IPS-15b (cell line): ENCODE results near the gene SUCLG1.
A peak's percentile ranks its signal among the peaks of the same experiment; 100 is the strongest.

Source experiments
- H3K27me3 ChIP-seq: one replicate; pipeline ENCODE4 v1.6.1; 2013; ENCODE audit warnings: low read length; ENCODE audit not compliant: control insufficient read depth, insufficient read depth
- H3K36me3 ChIP-seq: one replicate; pipeline ENCODE4 v1.6.1; 2013; ENCODE audit warnings: low read length; ENCODE audit not compliant: control insufficient read depth, insufficient read depth
- H3K4me1 ChIP-seq: one replicate; pipeline ENCODE4 v1.6.1; 2013; ENCODE audit warnings: mild to moderate bottlenecking, low read length; ENCODE audit not compliant: control insufficient read depth, insufficient read depth
- H3K4me3 ChIP-seq: one replicate; pipeline ENCODE4 v1.5.1; 2013; ENCODE audit warnings: low read depth, low read length
- H3K9ac ChIP-seq: one replicate; pipeline ENCODE4 v1.6.1; 2013; ENCODE audit warnings: low read depth, mild to moderate bottlenecking, low read length
- H3K9me3 ChIP-seq: one replicate; pipeline ENCODE4 v1.6.1; 2013; ENCODE audit warnings: mild to moderate bottlenecking, low read length; ENCODE audit not compliant: control insufficient read depth, insufficient read depth

SUCLG1 gene

DNA sequence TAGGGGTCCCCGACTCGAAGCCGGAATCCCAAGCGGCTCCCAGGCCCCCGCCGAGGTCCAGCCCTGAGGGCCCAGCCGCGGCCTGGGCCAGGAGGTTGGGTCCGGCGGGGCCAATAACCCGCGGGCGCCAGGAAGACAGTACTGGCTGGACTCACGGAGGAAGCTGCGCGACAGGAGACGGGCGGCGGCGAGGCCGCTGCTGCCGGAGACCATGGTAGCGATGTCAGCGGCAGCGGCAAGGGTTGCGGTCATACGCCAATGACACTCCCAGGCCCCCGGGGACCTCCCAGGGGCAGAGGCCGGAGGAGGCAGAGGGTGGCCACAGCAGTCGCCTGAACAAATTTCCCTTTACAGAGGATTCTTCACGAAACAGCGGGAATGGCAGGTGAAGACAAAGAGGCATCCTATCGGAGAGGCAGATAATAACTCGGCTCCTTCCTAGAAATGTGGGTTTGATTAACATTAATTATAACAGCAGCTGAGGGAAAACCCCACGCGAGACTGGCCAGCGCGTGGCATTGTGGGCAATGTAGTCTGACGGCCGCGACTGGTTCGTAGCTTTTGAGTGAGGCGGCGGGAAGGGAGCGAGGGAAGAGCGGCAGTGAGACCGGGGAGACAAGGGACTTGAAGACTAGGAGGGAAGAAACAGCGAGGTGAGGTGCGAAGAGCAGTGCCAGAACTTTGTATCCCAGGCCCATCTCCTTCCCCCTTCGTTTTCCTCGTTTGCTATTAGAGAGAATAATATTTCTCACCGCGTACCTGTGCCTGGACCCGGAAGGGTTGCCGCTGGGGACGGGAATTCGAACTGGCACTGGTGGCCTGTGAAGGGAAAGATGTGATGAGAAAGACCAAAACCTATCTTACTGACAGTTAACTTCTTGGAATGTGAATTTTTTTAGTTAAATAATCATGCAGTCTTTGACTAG, at the start of gene SUCLG1:
SUCLG1 (minus strand) TSS at position 263 of the 926 bp plus-strand sequence; CDS start at position 252, 11 bp downstream.
- Histone ChIP-seq H3K9ac (peak within 1 kb of the TSS; percentile 56), H3K36me3 (no peaks in the 10 kb centered on the region), H3K4me3 (peak within 1 kb of the TSS; percentile 92), H3K27me3 (no peaks in the 10 kb centered on the region), H3K9me3 (no peaks in the 10 kb centered on the region), H3K4me1 (no peaks in the 10 kb centered on the region)

DNA sequence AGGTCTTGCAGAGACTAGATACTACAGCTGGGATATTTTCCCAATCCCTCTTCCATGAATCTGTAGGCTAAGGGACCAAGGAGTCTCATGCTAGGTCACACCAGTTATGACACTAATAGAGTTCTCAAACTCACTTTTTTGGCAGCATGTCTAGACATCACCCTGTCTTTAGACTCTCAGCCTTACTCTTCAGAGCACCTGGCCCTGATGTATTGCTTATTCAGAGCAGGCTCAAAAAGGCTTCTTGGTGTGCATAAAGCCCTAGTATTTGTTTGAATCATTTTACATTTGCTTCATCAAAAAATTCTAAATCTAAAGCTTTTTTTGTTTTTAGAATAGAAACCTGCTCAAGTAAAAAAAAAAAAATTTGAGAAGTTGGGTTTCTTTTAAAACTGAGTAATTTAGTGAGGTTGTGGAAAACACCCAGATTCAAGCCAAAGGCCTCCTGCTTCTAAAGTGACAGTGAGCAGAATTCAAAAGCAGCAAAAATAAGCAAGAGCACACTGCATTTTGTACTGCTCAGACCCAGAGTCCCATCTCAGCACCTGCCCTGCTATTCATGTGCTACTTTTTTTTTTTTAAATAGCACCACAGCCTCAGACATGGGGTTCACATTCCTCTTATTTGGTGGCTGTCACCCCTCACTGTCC, 39.2 kb upstream of the SUCLG1 start:
- Histone ChIP-seq H3K36me3 (no peaks in the 10 kb centered on the region), H3K4me1 (no peaks in the 10 kb centered on the region), H3K9me3 (no peaks in the 10 kb centered on the region), H3K4me3 (no peak overlapping the region), H3K9ac (no peak overlapping the region), H3K27me3 (no peaks in the 10 kb centered on the region)

DNA sequence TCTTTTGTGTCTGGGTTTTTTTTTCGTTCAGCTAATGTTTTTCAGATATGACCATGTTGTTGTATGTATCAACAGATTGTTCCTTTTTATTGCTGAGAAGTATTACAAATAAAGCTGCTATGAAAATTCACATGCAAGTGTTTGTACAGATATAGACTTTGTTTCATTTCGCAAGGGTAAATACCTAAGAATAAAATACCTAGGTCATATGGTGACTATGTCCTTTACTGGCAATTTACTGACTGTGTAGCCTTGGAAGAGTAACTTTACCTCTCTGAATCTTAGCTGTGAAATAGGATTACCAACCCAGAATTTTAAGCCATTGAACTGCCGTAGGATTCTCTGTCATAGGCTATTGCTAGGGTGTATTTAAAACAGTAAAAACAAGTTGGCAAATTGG, 38.2 kb upstream of the SUCLG1 start:
- Histone ChIP-seq H3K9me3 (no peaks in the 10 kb centered on the region), H3K36me3 (no peaks in the 10 kb centered on the region), H3K27me3 (no peaks in the 10 kb centered on the region), H3K9ac (no peak overlapping the region), H3K4me1 (no peaks in the 10 kb centered on the region), H3K4me3 (no peak overlapping the region)

DNA sequence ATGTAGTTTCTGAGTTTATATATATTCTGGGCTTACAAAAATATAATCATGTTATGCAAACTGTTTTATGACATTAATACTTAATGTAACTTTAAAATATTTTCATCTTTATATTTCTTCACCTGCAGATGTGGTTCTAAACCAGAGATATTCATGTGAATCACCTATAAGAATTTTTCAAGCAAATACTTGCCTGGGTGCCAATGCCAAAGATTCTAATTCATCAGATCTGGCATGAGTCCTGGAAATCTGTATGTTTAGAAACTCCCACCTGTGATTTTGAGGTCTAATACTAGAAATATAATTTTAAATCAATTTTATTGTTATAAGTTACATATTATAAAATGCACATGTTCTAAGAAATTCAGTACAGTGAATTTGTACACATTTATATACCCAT, 37.3 kb upstream of the SUCLG1 start:
- no peaks in the 10 kb centered on the region for H3K36me3 ChIP-seq
- H3K4me1 ChIP-seq, result no peaks in the 10 kb centered on the region
- H3K9ac ChIP-seq, result no peak overlapping the region
- H3K27me3 ChIP-seq, result no peaks in the 10 kb centered on the region
- H3K9me3 ChIP-seq, result no peaks in the 10 kb centered on the region
- H3K4me3 ChIP-seq, result no peak overlapping the region

DNA sequence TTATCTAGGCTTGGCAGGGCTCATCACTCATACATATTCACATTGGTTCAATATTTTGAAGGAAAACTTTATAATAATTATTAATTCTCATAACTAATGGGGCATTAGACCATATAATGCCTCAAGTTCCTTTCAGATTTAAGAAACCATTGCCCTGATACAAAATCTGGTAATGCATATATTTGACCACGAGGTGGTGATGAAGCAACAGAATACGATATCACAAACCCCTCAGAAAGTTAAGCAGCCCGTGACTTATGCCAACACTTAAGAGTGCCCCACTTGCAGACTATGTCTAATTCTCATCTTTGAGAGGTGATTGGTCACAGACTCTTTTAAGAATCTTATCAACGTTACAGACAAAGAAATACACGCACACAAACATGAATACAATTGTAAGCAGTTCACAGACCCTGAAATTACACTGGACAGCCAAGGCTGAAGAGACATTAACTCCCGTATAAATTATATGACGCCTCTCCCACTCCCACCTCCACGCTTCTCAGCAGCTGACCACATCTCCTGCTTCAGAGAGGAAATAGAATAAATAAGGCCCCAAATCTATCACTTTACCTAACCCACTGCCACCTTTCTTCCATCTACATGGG, 36.6 kb upstream of the SUCLG1 start:
- H3K36me3 ChIP-seq, result no peaks in the 10 kb centered on the region
- no peak overlapping the region for H3K9ac ChIP-seq
- H3K4me3 ChIP-seq, result no peak overlapping the region
- no peaks in the 10 kb centered on the region for H3K27me3 ChIP-seq
- H3K9me3 ChIP-seq, result no peaks in the 10 kb centered on the region
- no peaks in the 10 kb centered on the region for H3K4me1 ChIP-seq

DNA sequence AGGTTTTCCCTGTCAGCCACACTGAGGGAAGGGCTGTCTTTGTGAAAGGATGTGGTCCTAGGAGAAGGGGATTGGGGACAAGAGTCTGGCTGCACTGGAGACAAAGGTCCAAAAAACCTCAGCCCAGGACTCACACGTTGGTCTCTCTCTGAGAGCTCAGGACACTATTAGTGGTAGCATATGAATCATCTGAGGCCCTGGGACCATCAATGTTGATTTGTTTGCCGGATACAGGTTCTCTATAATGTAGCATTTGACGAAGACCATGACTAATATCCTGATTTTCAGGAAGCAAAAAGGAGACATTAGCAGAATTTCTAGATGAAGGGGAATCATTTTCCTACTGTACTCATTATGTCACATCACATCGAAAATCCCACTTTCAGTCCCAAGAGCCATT, 35.0 kb upstream of the SUCLG1 start:
- no peaks in the 10 kb centered on the region for H3K4me1 ChIP-seq
- H3K9ac ChIP-seq, result no peak overlapping the region
- no peak overlapping the region for H3K4me3 ChIP-seq
- H3K9me3 ChIP-seq, result no peaks in the 10 kb centered on the region
- no peaks in the 10 kb centered on the region for H3K27me3 ChIP-seq
- no peaks in the 10 kb centered on the region for H3K36me3 ChIP-seq

DNA sequence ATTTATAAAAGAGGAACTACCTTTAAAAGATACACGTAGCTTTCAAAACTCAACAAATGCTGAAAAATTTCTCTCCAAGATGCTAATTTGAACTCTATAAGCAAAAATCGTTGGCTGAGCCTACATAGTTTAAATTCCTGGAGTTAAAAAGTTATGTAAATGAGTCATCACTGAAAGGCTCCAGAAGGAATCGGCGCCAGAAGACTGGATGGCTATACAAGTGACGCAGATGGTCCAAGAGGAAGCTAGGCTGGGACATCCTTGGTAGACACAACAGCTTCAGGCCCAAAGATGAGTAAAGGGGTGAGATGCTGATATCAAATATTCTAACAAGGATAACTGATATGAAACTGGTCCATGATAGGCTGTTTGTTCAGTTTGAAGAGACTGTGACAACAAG, 34.4 kb upstream of the SUCLG1 start:
- Histone ChIP-seq H3K9me3 (no peaks in the 10 kb centered on the region), H3K4me3 (no peak overlapping the region), H3K9ac (no peak overlapping the region), H3K27me3 (no peaks in the 10 kb centered on the region), H3K4me1 (no peaks in the 10 kb centered on the region), H3K36me3 (no peaks in the 10 kb centered on the region)

DNA sequence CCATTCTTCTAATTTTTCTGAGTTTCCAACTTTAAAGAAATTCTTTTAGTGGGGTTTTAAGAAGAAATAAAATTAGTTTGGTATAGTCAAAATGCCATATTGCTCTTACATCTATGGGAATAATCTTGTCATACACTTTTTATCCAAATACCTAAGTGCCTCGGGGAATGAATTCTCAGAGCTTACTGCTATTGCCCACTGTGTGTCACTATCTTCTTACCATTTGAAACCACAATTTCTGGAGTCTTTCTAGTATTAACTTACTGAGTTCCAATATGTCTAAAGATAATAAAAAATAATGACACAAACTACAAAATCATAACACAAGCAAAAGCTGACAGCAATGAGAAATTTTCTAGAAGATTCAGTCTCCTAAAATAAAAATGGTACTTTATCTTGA, 33.5 kb upstream of the SUCLG1 start:
- Histone ChIP-seq H3K4me3 (no peak overlapping the region), H3K36me3 (no peaks in the 10 kb centered on the region)

DNA sequence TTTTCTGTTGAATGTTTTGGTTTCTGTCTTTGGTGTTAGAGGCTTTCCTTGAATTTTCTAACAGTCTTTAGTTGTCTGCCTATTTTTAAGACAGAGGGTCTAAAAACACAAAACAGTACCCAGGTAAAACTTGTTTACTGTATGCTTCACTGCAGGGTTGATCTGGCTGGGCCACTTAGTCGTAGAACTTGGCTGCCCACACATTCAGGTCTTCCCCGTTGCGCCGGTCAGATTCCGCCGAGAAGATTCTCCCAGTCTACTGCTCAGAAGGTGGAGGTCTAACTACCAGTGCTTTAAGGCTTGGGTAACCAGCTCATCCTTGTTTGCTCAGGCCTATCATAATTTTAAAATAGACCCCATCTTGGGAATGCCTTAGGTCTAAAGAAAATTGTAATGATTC, 32.7 kb upstream of the SUCLG1 start:
- no peak overlapping the region for H3K4me3 ChIP-seq
- H3K9ac ChIP-seq, result no peak overlapping the region
- no peaks in the 10 kb centered on the region for H3K4me1 ChIP-seq
- no peaks in the 10 kb centered on the region for H3K36me3 ChIP-seq
- H3K9me3 ChIP-seq, result no peaks in the 10 kb centered on the region
- H3K27me3 ChIP-seq, result no peaks in the 10 kb centered on the region

More for the DNA sequence above, 33.5 kb upstream of the SUCLG1 start:
- H3K27me3 ChIP-seq, result no peaks in the 10 kb centered on the region
- no peak overlapping the region for H3K9ac ChIP-seq
- no peaks in the 10 kb centered on the region for H3K9me3 ChIP-seq
- no peaks in the 10 kb centered on the region for H3K4me1 ChIP-seq

DNA sequence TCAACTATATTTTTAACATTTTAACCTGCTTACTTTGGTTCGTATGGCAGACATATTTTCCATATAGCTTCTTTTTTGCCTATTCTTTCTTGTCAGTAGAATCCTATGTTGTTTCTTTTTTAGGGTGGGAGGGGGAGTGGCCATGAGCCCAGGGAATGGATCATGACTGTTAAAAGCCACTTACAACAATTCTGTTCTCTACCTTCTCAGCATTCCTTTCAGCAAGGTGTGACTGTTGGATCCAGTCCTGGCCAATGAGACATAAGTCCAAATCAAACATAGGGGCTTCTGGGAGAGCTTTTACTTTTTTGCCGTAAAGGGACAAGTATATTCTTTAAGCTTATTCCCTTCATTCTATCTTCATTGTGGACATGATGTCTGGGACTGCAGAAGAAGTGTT, 32.2 kb upstream of the SUCLG1 start:
- H3K4me1 ChIP-seq, result no peaks in the 10 kb centered on the region
- H3K27me3 ChIP-seq, result no peaks in the 10 kb centered on the region
- no peak overlapping the region for H3K4me3 ChIP-seq
- H3K9ac ChIP-seq, result no peak overlapping the region
- no peaks in the 10 kb centered on the region for H3K9me3 ChIP-seq
- no peaks in the 10 kb centered on the region for H3K36me3 ChIP-seq

DNA sequence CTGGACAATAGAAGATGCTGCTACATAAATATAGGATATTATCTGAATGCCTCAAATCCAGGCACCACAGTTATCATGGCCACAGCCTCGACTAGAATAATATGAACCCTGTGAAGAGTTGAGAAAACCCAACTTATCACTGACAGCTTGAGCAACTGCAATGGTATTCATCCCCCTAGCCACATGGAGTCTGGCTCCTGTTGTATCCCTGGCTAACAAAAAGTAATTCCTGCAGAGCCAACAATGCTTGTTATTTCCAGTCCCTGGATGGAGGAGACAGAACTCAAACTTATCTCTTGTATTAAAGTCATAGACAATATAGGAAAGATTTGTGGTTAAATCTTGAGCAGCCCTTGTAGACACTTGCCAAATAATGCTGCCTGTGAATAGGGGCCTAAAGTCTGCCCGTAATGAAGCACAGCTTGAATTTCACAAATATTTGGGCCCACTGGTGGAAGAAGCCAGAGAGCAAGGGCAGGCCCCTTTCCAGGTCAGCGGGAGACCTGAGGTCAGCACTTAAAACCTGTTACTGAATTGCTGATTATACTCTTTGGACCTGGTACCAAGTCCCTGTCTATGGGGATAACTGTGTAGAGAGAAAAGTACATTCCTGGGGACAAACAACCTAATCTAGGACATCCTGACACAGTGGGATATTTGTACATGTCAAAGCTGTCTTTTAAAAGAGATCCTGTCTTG, 28.4 kb upstream of the SUCLG1 start:
- H3K4me1 ChIP-seq, result no peaks in the 10 kb centered on the region
- H3K4me3 ChIP-seq, result no peak overlapping the region
- H3K27me3 ChIP-seq, result no peaks in the 10 kb centered on the region
- H3K9ac ChIP-seq, result no peak overlapping the region
- H3K9me3 ChIP-seq, result no peaks in the 10 kb centered on the region
- no peaks in the 10 kb centered on the region for H3K36me3 ChIP-seq
